ENCODE results near the gene GPR62.

Gene GPR62

DNA sequence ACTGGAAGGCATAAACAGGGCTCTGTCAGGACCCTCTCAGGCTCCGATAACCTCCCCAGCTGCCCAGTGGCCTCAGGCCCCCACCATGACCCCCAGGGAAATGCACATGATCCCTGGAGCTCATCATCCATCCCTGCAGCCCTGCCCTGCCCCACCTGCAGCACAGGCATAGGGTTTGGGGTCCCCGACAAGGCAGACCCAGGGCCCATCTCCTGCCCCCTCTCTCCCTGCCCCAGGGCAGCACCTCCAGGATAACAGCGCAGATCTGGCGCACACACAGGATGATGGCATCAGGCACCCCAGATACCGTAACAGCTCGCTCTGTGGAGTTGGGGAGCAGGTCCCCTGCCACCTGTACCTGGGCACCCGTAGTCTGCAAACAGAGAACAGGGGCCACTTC is 4.5 kb downstream of the GPR62 start:
- TF ChIP-seq POLR2A (IDR thresholded peaks at IDR 0.05; ENCODE audit: low read depth, low read length) (no peak), POLR2AphosphoS5 (IDR thresholded peaks at IDR 0.05; ENCODE audit: low read depth, low read length) (no peak), TAF1 (IDR thresholded peaks at IDR 0.05; ENCODE audit: borderline replicate concordance, low read depth, low read length) (no peak)
- FAIRE-seq (no peak), DNase-seq (ENCODE audit: insufficient read length) (no peak)

DNA sequence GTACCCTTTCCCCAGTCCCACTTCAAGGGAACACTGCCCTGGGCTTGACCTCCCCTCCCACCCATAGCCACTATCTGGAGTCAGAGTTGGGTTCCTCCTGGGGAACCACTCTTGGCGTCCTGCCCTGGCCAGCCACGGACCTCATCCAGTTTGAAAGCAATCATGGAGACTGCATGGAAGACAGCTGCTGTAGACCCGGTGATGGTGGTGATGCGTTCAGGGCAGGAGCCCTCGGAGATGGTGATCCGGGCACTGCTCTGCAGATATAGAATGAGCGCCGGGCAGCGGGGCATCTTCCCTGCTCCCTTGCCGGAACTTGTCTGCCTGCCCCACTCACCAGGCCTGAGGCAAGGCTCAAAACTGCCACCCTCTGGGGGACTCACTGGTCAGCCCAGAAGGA is 5.2 kb downstream of the GPR62 start:
- FAIRE-seq: no peak
- DNase-seq (ENCODE audit: insufficient read length): no peak
- no peak for TF ChIP-seq POLR2A (IDR thresholded peaks at IDR 0.05; ENCODE audit: low read depth, low read length)

DNA sequence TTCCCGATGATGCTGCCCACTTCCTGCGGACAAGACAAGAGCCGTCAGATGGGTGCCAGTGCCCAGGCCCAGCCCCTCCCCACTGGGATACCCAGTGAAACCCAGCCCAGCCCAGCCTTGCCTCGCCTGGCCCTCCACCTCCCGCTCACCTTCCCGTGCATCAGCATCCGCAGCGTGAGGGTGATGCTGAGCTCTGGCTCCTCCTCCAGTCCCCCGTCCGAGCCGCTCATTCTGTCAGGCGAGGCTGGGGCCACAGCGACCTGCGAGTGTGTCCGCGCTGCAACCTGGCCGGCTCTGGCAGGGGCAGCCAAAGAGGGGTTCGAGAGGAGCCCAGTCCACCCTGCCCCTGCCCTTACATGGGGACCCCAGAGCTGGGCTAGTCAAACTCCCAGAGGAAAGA is 5.8 kb downstream of the GPR62 start:
- TF ChIP-seq POLR2AphosphoS5 (IDR thresholded peaks at IDR 0.05; ENCODE audit: low read depth, low read length): no peak
- TF ChIP-seq TAF1 (IDR thresholded peaks at IDR 0.05; ENCODE audit: borderline replicate concordance, low read depth, low read length): no peak
- TF ChIP-seq POLR2A (IDR thresholded peaks at IDR 0.05; ENCODE audit: low read depth, low read length): no peak
- FAIRE-seq: no peak
- DNase-seq (ENCODE audit: insufficient read length): no peak

DNA sequence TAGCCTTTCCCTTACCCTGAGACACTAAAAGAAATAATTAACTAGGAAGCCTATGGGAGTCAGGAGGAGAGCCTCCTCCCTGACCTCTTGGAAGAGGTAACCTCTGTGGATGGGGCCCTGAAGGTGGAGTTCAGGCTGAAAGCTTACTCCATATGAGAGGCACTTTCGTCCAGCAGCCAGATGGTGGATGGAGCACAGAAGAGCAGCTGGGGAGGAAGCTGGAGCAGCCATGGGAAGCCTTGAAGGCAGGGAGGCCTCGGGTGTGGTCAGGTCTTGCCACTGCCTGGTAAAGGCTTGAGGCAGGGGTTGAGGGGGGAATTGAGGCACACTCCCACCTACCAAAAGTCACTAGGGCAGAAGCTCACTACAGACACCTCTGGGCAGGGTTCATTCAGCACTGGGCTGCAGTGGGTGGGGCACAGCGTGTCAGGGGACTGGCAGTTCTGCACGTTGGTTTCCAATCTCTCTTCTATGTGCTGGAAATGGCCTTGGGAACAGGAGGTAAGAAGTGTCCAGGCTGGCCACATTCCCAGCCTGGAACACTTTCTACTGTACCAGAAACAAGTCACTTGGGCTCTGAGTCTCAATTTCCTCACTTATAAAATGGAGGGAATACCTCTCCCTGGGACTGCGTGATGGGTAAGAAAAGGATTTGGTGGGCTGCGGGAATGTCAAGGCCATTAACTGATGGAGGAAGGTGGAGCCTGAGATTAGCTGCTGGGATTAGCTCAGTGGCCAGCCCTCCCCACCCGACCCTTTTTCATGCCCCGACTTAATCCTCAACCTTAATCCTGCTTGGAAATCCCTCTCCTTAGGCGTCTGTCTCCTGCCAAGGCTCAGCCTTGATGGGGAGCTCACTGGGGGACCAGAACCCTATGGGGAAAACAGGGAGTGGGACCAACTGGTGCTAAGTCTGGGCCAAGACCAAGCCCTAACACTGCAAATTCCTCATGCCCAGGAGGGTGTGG is 6.7 kb downstream of the GPR62 start:
- no peak for TF ChIP-seq TAF1 (IDR thresholded peaks at IDR 0.05; ENCODE audit: borderline replicate concordance, low read depth, low read length)
- no peak for TF ChIP-seq POLR2AphosphoS5 (IDR thresholded peaks at IDR 0.05; ENCODE audit: low read depth, low read length)
- no peak for TF ChIP-seq POLR2A (IDR thresholded peaks at IDR 0.05; ENCODE audit: low read depth, low read length)
- FAIRE-seq (no peak), DNase-seq (ENCODE audit: insufficient read length) (no peak)

DNA sequence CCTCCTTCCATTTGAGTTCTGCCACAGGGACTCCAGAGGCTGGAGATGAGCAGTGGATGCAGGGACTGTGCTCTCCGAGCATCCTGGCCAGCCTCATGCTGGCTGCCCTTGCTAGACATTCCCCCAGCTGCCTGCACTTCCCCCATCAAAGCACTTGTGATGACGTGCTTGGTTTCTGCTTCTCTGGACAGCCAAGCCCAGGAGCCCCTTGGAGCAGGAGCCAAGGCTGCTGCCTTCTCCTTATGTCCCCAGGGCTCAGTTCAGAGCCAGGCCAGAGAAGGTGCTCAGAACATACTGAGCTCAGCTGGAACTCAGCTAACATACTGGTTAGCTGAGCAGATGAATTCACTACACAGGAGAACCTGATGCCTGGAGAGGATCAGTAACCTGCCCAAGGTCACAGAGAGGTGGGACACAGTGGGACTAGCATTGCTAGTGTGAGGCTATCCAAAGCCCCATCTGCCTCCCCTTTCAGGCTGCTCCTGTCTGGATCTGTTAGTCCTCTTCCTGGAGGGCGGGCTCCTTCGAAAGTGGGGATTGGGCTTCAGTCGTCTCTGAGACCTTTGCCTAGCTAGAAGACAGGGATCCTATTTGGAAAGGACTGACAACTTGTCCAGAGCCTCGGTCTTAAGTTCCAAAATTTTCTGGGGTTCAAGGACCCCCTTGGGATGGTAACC is 7.8 kb downstream of the GPR62 start:
- DNase-seq (ENCODE audit: insufficient read length) (no peak), FAIRE-seq (no peak)
- no peak for TF ChIP-seq POLR2AphosphoS5 (IDR thresholded peaks at IDR 0.05; ENCODE audit: low read depth, low read length)
- TF ChIP-seq POLR2A (IDR thresholded peaks at IDR 0.05; ENCODE audit: low read depth, low read length): no peak
- TF ChIP-seq TAF1 (IDR thresholded peaks at IDR 0.05; ENCODE audit: borderline replicate concordance, low read depth, low read length): no peak

DNA sequence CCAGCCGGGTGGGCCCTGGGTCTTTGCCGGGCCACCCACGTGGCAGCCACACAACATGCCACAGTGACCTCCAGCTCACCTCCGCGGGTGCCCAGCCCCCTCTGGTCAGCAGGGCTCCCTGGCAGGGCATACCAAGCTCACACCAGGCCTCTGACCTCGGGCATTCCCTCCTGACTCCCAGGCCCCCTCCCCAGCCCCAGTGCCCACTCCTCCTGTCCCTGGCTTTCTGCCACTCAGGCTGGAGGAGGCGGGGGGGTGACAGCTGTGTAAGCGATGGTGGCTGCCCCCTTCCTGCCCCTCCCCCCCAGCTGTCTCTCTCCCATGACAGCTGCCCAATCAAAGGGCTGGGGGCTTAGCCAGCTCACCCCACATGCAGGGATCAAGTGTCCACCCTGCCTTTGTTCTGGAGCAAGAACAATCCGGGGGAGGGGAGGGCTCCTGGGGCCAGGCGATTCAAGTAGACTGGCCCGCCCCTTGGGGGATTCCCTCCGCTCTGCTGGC is 8.8 kb downstream of the GPR62 start:
- DNase-seq (ENCODE audit: insufficient read length) (no peak), FAIRE-seq (no peak)
- TF ChIP-seq TAF1 (IDR thresholded peaks at IDR 0.05; ENCODE audit: borderline replicate concordance, low read depth, low read length) (no peak), POLR2A (IDR thresholded peaks at IDR 0.05; ENCODE audit: low read depth, low read length) (no peak), POLR2AphosphoS5 (IDR thresholded peaks at IDR 0.05; ENCODE audit: low read depth, low read length) (no peak)

DNA sequence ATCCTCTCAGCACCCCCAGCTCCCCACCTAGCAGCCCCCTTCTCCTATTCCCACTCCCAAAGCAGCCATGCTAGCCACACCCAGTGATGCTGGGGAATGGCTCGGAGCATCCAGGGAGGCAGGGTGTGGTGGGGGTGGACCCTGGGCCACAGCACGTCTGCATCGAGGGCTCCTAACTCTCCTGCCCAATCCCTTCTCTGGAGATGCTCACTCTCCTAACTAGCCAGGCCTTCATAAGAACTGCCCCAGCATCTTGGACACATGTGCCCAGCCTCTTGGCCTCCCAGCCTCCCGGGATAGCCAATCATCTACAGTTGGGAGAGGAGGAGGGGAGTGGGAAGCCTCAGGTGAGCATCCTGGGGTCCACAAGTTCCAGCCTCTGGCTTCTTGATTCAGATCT is 9.3 kb downstream of the GPR62 start:
- FAIRE-seq (no peak), DNase-seq (ENCODE audit: insufficient read length) (no peak)
- TF ChIP-seq POLR2A (IDR thresholded peaks at IDR 0.05; ENCODE audit: low read depth, low read length): no peak
- no peak for TF ChIP-seq TAF1 (IDR thresholded peaks at IDR 0.05; ENCODE audit: borderline replicate concordance, low read depth, low read length)
- no peak for TF ChIP-seq POLR2AphosphoS5 (IDR thresholded peaks at IDR 0.05; ENCODE audit: low read depth, low read length)

DNA sequence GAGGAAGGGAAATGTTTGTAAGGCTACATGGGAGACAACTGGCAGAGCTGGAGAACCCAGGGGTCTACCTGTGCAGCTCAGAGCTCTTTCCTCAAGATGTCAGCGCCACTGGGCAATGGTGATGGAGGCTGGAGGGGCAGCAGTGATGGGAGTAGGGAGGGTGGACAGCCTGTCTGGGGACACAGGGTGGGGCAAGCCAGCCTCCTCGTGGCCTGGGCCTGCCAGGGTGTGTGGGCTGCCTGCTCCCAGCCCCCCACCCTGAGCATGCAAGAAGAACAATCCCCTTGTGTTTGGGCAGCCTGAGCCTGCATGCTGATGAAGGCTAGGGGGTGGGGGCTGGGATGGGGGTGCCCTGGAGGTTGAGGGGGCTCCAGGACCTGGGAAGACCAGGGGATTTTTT is 10.8 kb downstream of the GPR62 start:
- FAIRE-seq (no peak), DNase-seq (ENCODE audit: insufficient read length) (no peak)
- TF ChIP-seq POLR2AphosphoS5 (IDR thresholded peaks at IDR 0.05; ENCODE audit: low read depth, low read length) (no peak), TAF1 (IDR thresholded peaks at IDR 0.05; ENCODE audit: borderline replicate concordance, low read depth, low read length) (no peak)

DNA sequence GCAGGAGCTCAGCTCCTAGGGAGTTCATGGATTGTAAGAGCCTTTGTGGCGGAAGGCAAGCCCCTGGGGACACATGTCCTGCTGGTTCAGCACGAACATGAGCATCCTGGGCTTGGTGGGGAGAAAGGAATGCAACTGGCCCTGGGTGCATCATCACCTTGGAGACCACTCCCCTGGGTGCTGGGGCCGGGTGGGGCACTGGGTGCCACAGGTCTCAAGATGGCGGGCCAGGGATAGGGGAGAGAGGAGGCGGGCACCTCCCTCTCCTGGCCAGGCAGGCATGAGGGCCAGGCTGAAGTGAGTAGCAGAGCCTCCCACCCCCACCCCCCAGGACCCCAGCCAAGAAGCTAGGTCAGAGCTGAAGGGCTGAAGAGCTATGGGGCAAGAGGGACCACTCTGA is 11.3 kb downstream of the GPR62 start:
- FAIRE-seq (no peak), DNase-seq (ENCODE audit: insufficient read length) (no peak)
- TF ChIP-seq POLR2AphosphoS5 (IDR thresholded peaks at IDR 0.05; ENCODE audit: low read depth, low read length): no peak
- TF ChIP-seq TAF1 (IDR thresholded peaks at IDR 0.05; ENCODE audit: borderline replicate concordance, low read depth, low read length): no peak
- TF ChIP-seq POLR2A (IDR thresholded peaks at IDR 0.05; ENCODE audit: low read depth, low read length): no peak

DNA sequence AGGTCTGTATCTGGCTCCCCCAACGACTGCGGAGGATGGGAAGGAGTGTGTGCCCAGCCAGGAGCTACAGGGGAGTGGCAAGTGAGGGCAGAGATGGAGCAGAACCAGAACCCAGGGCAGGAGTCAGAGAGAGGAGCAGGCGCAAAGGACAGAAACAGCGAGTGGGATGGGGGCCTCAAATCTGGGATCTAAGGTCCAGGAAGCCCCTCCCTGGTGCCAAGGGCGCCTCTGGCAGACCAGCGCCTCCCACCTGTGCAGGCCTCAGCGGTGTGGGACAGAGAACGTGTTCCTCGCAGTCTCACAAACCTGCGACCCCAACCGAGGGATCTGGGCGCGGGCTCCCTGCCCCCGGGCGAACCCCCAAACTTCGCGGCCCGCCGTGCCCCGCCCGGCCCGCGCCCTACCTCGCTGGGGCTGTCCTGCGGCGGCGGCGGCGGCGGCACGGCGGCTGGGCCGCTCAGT is 11.8 kb downstream of the GPR62 start:
- TF ChIP-seq POLR2A (IDR thresholded peaks at IDR 0.05; ENCODE audit: low read depth, low read length) (no peak), POLR2AphosphoS5 (IDR thresholded peaks at IDR 0.05; ENCODE audit: low read depth, low read length) (no peak), TAF1 (IDR thresholded peaks at IDR 0.05; ENCODE audit: borderline replicate concordance, low read depth, low read length) (no peak)
- no peak for FAIRE-seq
- DNase-seq (ENCODE audit: insufficient read length): no peak

DNA sequence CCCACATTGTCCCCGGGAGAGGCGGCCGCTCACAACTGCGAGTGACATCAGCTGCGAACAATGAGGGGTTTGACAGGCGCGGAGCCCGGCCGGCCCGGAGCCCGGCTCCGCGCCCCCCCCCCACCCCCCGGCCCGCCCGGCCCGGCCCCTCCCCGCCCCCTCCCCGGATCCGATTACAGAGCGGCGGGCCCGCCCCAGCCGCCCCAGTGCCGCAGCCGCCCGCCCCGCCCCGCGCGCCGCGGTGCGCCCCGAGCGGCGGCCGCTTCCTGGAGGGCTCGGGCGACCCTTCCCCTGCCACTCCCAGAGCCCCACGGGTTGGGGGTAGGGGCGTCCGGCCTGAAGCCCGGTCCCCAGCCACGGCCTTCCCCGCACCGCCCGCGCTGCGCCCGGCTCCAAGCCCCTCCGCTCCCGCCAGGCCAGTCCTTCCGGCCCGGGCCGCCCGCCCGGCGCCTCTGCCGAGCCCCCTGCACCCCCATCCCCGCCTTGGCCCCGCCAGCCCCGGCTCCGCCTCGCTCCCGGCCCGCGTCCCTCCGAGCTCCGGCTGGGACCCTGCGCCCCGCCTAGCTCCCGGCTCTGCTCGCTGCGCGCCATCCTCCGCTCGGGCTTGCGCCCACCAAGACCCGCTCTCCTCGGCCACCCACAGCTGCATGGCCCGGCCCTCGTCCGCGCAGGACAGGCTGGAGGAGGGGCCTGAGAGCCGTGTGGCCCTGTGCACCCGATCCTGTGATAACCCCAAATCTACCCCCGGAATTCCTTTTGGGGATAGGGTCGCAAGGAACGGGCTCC is 12.4 kb downstream of the GPR62 start, which contains the start of gene PCBP4:
Gene PCBP4, minus strand, starts transcription at position 71 of the 786 bp plus-strand sequence. CDS start 6,214 bp downstream, outside the sequence.
- DNase-seq (ENCODE audit: insufficient read length) (no peak), FAIRE-seq (no peak)
- no peak for TF ChIP-seq POLR2AphosphoS5 (IDR thresholded peaks at IDR 0.05; ENCODE audit: low read depth, low read length)
- no peak for TF ChIP-seq POLR2A (IDR thresholded peaks at IDR 0.05; ENCODE audit: low read depth, low read length)
- TF ChIP-seq TAF1 (IDR thresholded peaks at IDR 0.05; ENCODE audit: borderline replicate concordance, low read depth, low read length): no peak
